Fibroblast of skin of right quadriceps (primary cell): ENCODE data around the gene SBSN.

Source experiments
- DNase-seq: peaks from one replicate; pipeline ENCODE4 v3.0.0-alpha.2; 2013

SBSN gene

DNA sequence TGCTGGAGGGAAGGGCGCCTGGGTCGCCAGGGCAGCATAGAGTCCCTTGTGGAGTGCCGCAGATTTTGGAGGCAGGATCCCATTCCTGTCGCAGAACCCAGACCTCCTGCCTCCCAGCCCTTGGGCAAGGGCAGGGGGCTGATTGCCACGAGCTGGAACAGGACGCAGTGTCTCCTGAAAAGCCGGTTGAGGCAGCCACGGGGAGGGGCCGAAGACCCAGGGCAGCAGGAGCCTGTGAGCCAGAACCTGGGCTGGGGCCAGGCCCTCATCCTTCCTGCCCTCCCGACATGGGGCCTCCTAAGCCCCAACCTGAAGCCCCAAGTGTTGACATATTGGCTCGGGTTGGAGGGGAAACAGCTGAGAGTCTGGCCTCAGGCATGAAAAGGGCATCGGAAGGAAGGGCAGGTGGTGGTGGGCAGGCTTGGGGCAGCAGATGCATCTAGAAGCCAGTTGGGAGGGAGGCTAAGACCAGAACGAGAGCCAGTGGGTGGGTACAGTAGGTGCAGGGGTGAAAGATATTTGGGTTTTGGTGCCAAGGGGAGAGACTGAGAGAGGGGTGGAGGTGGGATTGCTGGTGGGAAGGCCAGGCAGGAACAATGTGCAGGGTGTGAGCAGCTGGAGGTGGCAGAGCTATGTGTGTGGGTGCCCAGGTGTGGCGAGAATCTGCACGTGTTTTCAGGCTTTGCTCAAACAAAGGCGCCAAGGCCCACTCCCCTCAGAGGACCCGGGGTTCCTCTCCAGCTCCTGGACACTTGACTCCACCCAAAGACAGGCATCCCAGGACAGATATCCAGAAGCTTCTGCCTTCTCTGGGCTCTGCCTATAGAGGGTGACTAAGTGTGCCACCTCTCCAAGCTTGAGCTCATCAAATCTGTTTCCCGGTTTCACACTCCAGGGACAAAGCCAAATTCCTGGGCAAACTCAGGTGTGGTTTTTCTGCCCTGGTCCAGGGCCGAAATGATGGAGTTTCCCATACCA lies 1.4 kb upstream of the SBSN start:
- DNase-seq = no peak

DNA sequence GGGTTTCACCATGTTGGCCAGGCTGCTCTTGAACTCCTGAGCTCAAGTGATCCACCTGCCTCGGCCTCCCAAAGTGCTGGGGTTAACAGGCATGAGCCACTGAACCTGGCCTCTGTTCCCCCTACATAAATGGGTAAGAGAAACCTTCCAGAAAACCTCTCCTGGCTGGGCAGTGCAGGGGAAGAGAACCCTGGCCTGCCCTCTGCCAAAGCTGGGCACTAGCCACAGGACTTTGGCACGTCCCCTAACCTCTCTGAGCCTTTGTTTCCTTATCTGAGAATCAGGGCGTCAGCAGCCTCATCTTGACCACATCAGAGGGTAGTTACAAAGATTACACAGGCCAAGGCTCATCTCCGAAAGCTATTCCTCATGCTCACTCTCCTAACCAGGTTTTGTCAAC lies 2.2 kb downstream of the SBSN start:
- DNase-seq = no peak

DNA sequence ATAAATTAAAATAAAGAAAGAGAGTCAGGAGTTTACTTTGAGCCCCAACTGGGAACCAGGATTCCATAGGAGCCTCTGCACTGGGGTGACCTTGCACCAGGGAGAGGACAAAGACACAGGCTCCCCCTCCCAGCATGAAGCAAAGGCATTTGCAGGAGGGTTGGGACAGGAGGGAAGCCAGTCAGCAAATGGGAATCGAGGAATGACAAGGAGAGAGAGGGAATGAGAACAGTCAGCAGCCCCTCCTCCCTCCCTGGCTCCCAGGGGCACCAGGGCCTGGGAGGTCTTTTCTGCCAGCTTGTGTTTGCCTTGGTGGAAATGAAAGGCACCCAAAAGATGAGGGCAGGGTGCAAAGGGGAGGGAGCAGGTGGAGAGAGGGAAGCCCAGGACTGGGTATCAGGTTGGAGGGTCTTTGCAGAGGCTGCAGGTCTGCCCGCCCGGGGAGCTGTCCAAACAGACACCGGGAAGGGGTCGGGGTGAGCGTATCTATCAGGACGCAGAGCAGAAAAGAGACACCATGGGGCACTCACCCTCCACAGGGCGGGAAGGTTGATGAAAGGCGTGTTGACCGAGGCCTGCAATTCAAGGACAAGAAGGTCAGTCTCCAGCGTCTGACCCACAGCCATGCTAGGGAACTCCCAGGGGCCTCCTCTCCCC lies 3.8 kb downstream of the SBSN start:
- DNase-seq = no peak

DNA sequence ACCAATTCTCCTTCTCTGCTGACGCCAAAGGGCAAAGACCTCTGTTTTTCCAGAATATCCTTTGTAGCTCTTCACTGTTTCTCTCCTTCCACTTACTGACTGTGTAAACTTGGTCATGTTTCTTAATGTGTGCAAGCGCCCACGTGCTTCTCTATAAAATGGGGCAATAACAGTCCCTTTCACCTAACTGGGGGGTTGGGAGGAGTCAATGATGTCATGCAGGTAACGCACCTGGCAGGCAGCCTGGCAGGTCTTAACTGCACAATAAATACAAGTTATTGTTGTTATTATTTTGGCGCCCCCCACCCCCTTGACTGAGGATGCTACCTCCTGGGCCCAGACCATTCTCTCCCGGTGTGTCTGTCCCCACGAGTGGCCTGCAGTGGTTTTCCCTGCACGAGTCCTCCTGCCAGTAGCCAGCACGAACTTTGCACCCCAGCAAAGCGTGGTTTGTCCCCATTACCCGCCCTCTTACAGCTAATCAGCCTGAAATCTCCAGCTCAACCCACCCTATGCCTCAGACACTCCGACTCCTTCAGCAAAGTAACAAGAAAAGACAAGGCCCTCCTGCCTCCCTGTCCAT lies 5.3 kb downstream of the SBSN start:
- no peak for DNase-seq

DNA sequence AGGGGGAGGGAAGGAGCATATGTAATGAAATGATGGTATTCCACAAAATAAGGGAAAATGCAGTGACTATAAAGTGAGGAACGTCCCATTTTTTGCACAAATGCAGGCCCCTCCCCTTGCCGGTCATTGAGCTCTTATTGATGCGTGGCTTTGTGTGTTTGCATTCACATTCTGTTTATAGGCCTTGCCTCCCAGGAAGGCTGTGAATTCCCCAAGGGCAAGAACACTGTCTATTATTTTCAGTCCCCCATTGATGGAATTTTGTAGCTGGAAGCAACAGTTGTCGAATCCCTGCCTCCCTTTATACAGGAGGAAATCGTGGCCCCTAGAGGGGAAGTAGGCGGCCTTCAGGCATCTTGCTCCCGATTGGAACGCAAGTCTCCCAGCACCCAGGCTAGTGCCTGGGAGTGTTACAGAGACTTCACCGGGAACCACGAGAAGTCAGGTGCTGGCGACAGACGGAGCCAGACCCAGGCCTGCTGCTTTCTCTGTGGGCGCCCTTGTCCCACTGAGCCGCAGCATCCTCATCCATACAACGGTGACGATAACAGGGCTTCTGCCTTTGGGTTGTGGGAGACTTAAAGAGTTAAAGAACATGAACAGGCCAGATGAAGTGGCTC lies 6.9 kb downstream of the SBSN start:
- DNase-seq = no peak

DNA sequence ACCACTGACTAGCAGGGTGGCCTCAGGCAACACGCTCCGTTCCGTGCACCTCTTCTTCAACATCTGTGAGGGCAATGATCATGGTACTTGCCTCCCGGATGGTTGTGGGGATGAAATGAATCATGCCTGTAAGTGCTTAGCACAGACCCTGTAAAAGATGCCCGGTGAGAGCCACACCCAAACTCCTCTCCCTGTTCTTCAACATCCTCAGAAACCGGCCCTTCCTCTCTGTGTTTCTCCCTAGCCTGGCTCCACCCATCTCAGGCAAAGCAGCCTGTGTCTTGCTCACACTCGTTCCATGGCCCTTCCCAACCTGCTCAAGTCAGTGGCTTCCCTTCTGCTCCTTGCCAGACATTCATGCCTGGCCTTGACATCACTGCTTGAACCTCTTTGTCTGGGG lies 8.8 kb downstream of the SBSN start:
- peak; percentile 19 for DNase-seq

DNA sequence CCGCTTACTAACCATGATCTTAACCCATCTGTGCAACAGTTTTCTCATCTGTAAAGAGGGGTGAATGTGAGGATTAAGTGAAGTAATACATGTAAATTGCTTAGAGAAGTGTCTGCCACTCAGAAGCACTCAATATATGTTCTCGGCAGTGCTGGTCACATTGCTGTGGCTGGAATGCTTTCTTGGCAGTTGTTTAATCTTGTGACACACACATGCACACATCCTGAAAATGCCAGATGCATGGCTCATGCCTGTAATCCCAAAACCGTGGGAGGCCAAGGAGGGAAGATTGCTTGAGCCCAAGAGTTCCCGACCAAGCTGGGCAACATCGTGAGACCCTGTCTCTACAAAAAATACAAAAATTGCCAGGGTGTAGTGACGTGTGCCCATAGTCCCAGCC lies 9.8 kb downstream of the SBSN start:
- DNase-seq = peak; percentile 97

DNA sequence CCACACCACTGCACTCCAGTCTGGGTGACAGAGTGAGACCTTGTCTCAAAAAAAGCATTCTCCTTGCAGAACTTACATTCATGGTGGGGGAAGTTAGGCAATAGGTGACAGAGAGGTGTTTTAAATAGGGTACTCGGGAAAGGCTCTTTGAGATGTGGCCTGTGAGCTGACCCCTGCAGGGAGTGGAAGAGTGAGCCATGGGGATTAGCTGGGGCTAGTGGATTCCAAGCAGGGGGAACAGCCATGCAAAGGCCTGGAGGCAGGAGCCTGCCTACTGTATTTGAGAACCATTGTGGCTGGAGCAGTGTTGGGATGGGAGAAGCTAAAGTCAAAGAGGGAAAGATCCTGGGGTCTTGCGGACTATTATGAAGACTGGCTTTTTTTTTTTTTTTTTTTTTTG lies 10.8 kb downstream of the SBSN start:
- no peak for DNase-seq

DNA sequence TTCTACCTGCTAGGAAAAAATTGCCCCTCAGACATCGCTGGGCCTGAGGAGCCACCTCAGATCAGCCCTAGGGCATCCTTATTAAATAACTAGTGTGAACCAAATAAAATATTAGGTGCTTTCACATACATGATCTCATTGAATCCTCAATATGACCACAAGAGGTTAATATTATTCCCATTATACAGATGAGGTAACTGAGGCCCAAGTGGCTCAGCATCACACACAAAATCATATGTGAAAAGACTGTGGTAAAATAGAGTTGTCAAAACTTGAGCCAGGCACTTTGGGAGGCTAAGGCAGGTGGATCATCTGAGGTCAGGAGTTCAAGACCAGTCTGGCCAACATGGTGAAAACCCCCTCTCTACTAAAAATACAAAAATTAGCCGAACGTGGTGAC lies 11.8 kb downstream of the SBSN start:
- DNase-seq = no peak

DNA sequence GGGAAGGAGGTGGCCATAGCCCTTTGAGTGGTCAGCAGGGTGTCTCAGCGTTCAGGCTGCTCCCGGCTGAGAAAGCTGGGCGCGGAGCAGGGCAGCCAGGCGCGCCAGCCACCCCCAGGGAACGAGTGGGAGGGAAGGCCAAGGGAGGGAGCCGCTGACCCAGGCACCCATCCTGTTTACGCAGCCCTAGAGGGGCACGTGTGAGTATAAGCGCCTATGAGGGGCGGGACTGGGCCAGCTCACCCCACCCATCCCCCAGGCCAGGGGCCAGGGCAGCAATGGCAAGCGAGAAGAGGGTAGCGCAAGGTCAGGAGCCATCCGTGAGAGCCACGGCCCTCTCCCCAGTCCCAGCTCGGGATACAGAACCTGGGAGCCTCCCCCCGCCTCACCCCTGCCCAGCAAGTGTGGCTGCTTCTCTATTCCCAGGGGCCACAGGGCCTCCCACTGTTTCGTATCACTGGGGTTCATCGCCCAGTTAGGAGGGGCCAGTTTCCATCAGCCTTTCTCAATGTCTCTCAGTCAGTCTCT lies 13.8 kb downstream of the SBSN start:
- DNase-seq = peak; percentile 16

DNA sequence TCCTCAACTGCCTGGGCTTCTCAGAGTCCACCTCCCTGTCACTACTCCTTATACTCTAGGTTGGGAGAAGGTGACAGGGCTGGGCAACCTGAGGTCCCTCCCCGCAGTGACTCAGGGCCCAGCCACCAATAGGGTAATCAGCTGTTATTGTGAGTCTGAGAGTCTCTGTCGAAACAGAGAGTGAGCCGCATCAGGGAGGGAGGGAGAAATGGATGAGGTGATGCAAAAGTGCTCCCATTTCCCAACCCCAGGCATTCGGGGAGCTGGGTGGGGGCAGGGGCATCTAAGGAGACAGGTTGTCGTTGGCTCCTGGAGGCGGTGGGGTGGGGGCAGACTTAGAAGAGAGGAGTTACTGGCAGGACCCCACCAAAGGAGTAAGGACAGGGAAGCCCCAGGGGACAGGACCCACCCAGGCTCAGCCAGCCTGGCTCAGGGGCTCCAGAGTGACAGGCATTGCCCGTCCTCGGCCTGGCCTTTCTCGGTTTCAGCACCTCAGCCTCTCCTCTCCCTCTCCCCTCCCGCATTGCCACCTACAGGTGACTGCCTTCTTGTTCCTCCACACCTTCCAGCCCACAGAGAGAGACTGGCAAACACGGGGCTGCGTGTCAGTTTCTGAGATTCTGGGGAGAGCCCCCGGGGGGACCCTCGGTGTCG lies 14.4 kb downstream of the SBSN start, which contains the start of gene DMKN:
Gene DMKN (minus strand): TSS at position 22 of the 654 bp plus-strand sequence. CDS start 174 bp downstream, outside the sequence.
- peak; percentile 62 for DNase-seq

DNA sequence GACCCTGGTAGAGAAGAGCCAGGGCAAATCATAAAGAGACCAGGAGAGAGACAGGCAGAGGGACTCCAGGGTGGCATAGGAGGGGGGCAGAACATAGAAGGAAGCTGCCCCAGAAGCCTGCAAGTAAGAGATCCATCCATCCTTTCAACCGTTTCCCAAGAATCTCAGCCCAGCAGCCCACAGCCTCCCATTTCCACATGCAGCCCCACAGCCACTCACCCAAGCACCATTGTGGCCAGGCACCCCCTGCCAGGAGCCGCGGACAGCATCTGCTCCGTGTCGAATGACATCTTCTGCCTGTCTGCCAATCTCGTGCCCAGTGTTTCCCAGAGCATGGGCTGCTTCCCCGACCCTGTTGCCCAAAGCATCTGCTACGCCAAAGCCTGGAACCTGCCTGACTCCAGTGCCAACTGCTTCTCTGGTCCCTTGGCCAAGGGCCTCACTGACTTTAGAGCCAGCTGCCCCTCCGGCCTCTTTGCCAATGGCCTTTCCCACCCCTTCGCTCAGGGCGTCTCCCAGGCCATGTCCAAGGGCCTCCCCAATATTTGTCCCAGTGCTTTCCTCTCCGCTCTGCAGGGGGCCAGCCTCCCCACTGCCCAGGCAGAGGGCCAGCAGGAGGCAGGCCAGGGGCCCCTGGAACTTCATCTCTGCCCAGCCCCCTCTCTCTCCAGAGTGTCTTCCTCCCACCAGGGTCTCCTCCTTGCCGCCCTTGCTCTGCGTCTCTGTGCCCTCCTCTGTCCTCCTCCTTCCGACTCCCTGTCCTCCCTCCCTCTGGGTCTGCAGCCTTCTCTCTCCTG lies 15.1 kb downstream of the SBSN start:
- no peak for DNase-seq

DNA sequence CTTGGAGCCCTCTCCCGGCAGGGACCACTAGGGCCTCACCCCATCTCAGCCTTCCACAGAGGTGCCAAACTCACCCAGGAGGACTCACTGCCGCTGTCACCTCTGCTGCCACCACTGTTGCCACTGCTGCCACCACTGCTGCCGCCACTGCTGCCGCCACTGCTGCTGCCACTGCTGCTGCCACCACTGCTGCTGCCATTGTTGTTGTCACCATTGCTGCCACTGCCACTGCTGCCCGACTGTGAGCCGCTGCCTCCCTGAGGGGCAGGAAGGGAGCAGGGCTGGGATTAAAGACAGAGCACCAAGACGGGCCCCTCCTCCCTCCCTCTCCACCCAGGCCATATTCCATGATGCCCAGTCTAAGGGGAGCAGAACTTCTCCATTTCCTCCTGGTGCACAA lies 16.8 kb downstream of the SBSN start:
- DNase-seq = no peak

DNA sequence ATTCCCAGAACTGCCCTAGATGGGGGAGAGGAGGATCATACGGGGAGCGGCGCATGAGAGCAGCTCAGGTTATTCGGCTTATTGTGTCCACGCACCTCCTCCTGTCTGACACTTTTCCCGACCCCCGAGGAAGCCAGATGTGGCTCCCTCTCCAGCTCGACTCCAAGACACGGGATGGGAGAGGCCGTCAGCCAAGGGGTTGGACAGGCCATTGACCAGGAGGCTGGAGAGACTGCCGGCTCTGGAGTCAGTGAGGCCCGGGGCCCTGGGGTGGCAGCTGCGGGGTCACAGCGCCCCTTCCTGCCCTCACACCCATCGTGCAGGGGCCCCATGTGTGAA lies 17.5 kb downstream of the SBSN start:
- no peak for DNase-seq

DNA sequence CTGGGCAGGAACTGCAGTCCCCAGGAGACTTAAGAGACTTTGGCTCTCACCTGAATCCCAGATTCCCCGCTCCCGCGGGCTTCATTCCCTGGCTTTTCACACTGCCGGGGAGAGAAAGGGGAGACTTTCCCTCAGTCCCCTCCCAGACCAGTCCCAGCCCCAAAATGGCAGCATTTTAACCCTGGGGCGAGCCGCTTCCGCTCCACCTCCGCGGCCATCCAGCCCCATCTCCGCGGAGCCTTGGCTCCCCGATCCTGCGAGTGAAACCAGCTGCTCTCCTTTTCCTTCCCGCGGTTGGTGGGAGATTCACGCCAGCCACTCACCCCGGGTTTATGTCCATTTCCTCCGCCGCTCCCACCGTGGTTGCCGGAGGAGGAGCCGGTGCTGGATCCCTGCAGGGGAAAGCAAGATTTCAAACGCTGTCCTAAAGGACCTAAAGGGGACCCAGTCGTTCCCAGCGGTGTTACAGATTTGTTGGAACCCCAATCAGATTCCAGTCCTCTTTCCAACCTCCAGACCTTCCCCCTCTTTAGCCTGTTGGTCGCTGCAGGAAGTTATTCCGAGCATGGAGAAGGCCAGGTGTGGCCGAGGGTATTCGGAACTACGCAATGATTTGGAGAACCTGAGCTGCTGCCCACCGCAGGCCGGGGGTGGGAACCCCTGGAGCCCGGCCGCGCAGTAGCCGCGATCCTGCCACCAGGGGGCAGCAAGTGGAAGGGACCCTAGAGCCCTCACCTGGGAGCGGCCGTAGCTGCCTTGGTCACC lies 18.1 kb downstream of the SBSN start:
- peak; percentile 42 for DNase-seq

DNA sequence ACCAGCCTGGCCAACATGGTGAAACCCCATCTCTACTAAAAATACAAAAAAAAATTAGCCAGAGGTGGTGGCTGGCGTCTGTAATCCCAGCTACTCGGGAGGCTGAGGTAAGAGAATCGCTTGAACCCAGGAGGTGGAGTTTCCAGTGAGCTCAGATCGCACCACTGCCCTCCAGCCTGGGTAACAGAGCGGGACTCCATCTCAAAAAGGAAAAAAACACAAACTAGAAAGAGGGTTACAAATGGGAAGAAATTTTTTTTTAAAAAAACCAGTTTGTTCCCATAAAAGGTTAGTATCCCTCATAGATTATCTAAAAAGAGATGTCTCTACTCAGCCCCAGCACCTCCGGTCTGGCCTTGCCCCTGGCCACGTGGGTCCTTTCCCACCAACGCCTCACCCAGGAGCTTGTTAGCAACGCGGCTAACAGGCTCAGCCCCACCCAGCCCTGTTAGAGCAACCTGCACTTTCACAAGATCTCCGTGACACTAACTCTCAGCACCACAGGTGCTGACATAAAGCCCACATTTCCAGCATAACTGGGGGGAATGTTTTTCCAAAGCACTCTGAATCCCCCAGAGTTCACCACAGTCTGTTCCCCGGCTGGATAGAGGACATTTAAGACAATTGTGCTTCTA lies 19.0 kb downstream of the SBSN start:
- no peak for DNase-seq

DNA sequence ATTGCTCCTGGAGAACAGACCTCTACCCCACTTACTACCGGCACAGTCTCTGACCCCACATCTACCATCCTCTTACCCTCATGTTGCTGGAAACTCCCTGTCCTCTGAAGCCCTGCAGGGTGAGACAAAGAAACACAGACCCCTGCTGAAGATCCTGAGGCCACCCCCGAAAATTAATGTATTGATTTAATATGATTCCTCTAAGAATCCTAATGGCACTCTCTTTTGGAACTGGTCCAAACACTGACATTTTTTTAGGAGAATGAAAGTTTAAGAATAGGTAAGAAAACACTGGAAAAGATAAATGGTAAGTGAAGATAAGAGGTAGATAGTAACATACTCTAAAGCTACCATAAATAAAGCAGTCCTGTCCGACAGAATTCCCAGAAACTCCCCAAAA lies 20.0 kb downstream of the SBSN start:
- DNase-seq = no peak

DNA sequence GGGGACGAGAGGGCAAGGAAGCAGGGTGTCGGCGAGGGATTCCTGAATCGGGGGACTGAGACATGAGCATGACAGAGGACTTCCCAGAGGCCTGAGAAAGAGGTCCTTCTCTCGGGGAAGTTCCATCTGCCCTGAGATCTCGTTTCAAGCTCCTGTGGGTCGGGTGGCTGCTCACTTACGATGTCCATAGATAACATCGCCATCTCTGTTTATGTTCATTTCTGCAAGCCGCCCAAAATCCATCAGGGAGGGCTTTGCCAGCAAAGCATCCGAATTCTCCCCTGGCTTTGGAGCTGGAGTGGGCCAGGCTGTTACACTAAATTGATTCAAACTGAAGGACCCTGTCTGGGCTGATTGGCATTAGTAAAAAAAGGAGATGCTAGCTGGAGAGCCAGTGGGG lies 20.6 kb downstream of the SBSN start:
- DNase-seq = no peak

DNA sequence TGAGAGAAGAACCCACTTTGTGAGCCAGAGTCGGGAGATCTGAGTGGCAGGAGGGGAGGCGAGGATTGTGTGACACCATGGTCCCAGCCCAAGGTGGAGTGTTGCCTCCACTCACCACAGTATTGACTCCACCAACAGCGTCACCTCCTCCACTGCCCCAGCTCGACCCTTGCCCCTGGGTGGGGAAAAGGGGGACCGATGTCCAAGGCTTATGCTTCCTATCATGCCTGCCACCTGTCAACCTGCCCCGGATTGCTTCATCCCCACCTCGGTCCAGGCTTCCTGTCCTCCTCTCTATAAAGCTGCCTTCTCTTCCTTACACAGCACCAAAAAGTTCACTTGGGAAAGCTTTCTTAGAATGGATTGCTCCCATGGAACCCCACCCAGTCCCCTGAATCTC lies 22.1 kb downstream of the SBSN start:
- DNase-seq = no peak

DNA sequence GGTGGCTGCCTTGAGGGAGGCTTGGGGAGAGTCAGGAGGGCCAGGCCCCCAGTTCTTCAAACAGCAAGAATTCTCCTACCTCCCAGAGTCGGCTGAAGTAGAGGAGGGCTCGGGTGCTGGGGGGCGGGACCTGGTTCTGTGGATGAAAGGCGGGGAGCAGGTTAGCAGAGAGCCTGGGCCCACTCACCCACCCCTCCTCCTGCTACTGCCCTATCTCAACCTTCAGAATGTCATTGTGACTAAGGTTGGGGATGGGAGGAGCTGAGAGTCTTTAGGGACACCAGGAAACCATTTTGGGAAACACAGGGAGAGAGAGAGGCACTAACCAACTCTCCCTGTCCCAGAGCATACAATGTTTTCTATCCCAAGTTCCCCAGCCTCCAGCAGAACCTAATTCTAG lies 25.4 kb downstream of the SBSN start:
- DNase-seq = no peak

DNA sequence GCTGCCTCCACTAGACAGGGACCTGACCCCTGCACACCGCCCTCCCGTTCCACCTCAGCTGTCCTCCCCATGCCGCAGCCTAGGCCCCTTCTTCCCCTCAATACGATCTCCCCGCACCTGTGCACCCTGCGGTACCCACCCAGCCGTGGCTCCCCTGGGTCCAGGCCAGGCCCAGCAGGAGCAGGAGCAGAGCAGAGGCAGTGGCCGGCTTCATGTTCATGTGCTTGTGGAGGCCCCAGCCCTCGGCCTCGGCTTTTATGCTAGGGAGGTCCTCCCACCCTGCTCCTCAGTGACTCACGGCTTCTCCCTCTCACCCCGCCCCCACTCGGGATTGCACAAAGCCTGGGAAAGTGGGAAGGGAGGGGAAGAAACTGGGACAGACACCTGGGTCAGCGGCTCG lies 26.4 kb downstream of the SBSN start:
- DNase-seq = no peak
